Lower lobe of right lung (tissue), 2 donors: ENCODE data around the gene SMG9. TPM values are rescaled to one million over a fixed set of nuclear protein-coding genes. Genes with fewer than 3 reads are reported as not detected.

Experiments used
- ATAC-seq, 2 donors: fragments of 200-7000 bp; cut with Tn5 transposase; one replicate each; pipeline ENCODE4 v1.9.1; 2020 to 2022; ENCODE audit warnings: mild to moderate bottlenecking in 2 of 2, moderate library complexity in 2 of 2
- DNase-seq: peaks from one replicate; pipeline ENCODE4 v3.0.0-alpha.2; 2020
- H3K27ac ChIP-seq: fragments of 200-600 bp; one replicate; pipeline ENCODE4 v1.8.0; 2022
- H3K27me3 ChIP-seq: fragments of 200-600 bp; one replicate; pipeline ENCODE4 v1.8.0; 2022; ENCODE audit warnings: low read depth
- H3K36me3 ChIP-seq: fragments of 200-600 bp; one replicate; pipeline ENCODE4 v1.8.0; 2022; ENCODE audit warnings: mild to moderate bottlenecking
- H3K4me1 ChIP-seq: fragments of 200-600 bp; one replicate; pipeline ENCODE4 v1.8.0; 2022
- H3K4me3 ChIP-seq: fragments of 200-600 bp; one replicate; pipeline ENCODE4 v1.8.0; 2022; ENCODE audit warnings: mild to moderate bottlenecking
- H3K9me3 ChIP-seq: fragments of 200-600 bp; one replicate; pipeline ENCODE4 v1.8.0; 2022
- CTCF ChIP-seq: fragments of 200-600 bp; IDR thresholded peaks from one replicate; pipeline ENCODE4 v1.8.0; 2022; ENCODE audit warnings: antibody characterized with exemption, mild to moderate bottlenecking
- intact Hi-C: fragments of 100-400 bp; cut with DNase I; formaldehyde crosslinking; loops from one replicate; pipeline ENCODE4 v1.11.0; 2022
- total RNA-seq: library from RNA; stranded (reverse); fragmentation: NEBNext Ultra II Directional; extraction: Animal tissue kit (Norgen Biotek cat#: 25700); gene quantifications from one replicate; pipeline ENCODE4 v1.2.1, GENCODE V29; 2021
- donor health status: DM: no; HTN: yes; CAD: no; lungs with severe emphysema.

The SMG9 gene
- total RNA-seq, 1 donor from 2014 or later = 47.3 TPM

GRCh38 chr19:43749152-43749551 is 5.6 kb downstream of the SMG9 start:
- no peaks in the 10 kb centered on the region for H3K27me3 ChIP-seq
- DNase-seq (no peak), ATAC-seq (no peak)
- no peaks in the 10 kb centered on the region for H3K9me3 ChIP-seq
- TF ChIP-seq CTCF = no peak
- intact Hi-C loops = no loop called here
- peaks cover 74% of the 10 kb centered on the region for H3K36me3 ChIP-seq
- H3K4me3 ChIP-seq = no peak overlapping the region
- no peak overlapping the region for H3K27ac ChIP-seq
- H3K4me1 ChIP-seq = peaks cover 46% of the 10 kb centered on the region

DNA sequence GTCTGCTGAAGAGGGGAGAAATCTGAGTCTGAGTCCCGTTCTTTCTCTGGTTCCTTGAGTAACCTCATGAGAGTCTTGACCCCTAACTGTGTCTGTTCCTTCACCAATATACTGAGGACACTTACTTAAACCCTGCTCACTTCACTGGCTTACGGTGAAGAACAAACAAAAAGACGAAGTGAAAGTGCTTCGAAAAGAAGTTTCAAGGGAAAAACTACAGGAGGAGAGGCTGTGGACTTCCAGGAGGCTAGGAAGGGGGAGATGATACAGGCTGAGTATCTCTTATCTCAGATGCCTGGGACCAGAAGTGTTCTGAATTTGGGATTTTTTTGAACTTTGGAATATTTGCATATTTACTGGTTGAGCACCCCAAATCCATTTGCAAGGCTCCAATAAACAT is 6.1 kb downstream of the SMG9 start:
- no peak for DNase-seq
- TF ChIP-seq CTCF = no peak
- intact Hi-C loops = no loop called here
- Histone ChIP-seq H3K4me3 (no peak overlapping the region), H3K27ac (no peak overlapping the region), H3K9me3 (no peaks in the 10 kb centered on the region), H3K36me3 (peaks cover 77% of the 10 kb centered on the region), H3K27me3 (no peaks in the 10 kb centered on the region), H3K4me1 (peaks cover 42% of the 10 kb centered on the region)
- ATAC-seq = no peak

DNA sequence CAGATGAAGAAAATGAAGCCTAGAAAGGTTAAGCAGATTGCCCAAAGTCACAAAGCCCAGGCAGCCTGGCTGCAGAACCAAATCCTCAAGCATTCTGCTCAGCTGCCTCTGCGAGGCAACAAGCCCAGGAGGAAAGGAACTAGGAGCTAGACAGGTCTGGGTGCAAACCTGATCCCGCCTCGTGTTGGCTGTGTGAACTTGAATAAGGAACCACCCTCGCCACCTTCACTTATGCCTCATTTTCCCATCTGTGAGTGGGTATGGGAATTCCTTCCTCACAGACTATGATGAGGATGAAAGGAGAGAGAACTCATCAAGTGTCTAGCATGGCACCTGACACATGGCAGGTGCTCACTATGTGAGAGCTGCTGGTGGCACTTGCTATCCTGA is 6.6 kb downstream of the SMG9 start:
- Histone ChIP-seq H3K27me3 (no peaks in the 10 kb centered on the region), H3K9me3 (no peaks in the 10 kb centered on the region), H3K4me3 (no peak overlapping the region), H3K36me3 (peaks cover 82% of the 10 kb centered on the region), H3K4me1 (peaks cover 37% of the 10 kb centered on the region), H3K27ac (no peak overlapping the region)
- TF ChIP-seq CTCF = no peak
- no peak for DNase-seq
- no peak for ATAC-seq
- intact Hi-C loops = no loop called here

GRCh38 chr19:43747557-43748204 is 7.1 kb downstream of the SMG9 start:
- peaks cover 87% of the 10 kb centered on the region for H3K36me3 ChIP-seq

DNA sequence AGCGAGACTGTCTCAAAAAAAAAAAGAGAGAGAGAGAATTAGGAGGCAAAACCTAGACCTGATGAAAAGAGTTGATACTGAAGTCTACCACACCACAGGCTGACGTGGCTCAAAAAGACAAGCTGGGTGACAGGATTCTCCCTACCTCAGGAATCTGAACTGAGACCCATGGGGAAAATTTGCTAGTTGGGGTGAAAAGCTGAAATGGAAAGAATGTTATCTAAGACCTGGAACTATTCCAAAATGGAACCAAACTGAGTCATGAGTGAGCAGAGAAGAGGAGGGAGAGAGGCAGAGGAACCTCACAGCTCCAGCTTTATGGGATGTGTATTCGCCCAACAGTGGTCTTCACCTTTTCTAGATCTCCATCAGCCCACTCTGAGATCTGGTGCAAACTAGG is 11.7 kb downstream of the SMG9 start:
- no peaks in the 10 kb centered on the region for H3K9me3 ChIP-seq
- H3K4me1 ChIP-seq = peaks cover 26% of the 10 kb centered on the region
- no peaks in the 10 kb centered on the region for H3K27me3 ChIP-seq
- DNase-seq = no peak
- no peak for ATAC-seq
- H3K4me3 ChIP-seq = no peak overlapping the region
- no peak overlapping the region for H3K27ac ChIP-seq
- intact Hi-C loops = no loop called here
- peaks cover 98% of the 10 kb centered on the region for H3K36me3 ChIP-seq
- TF ChIP-seq CTCF = no peak

More at GRCh38 chr19:43747557-43748204, 7.1 kb downstream of the SMG9 start:
- Histone ChIP-seq H3K27ac (no peak overlapping the region), H3K4me3 (no peak overlapping the region), H3K9me3 (no peaks in the 10 kb centered on the region), H3K4me1 (peaks cover 32% of the 10 kb centered on the region), H3K27me3 (no peaks in the 10 kb centered on the region)
- no peak for DNase-seq
- intact Hi-C loops = no loop called here
- ATAC-seq = no peak
- TF ChIP-seq CTCF = no peak
